GM12801 (cell line): ENCODE results near the gene VCPKMT.

Experiments
- TF ChIP-seq, protein P1 (sequence below): IDR thresholded peaks from one replicate; pipeline ENCODE4 v1.5.1; 2011; ENCODE audit warnings: control low read depth; ENCODE audit not compliant: insufficient read length; ENCODE audit errors: extremely low read depth

The VCPKMT gene

DNA sequence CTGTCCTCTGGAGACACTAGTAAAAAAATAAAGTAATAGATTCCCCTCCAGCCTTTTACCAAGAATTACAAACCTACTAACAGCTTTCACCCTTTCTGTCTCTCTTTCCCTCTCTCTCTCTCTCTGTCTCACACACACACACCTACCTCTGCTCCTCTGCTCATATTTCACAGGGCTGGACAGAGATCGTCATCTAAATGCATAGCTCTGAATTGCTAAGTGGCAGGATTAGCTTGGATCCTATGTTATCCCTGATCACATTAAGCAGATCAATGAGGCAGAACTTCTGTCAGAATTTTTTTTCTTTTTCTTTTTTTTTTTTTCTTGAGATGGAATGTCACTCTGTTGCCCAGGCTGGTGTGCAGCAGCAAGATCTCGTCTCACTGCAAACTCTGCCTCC lies 22.9 kb downstream of the VCPKMT start:
- TF ChIP-seq, protein P1, sequence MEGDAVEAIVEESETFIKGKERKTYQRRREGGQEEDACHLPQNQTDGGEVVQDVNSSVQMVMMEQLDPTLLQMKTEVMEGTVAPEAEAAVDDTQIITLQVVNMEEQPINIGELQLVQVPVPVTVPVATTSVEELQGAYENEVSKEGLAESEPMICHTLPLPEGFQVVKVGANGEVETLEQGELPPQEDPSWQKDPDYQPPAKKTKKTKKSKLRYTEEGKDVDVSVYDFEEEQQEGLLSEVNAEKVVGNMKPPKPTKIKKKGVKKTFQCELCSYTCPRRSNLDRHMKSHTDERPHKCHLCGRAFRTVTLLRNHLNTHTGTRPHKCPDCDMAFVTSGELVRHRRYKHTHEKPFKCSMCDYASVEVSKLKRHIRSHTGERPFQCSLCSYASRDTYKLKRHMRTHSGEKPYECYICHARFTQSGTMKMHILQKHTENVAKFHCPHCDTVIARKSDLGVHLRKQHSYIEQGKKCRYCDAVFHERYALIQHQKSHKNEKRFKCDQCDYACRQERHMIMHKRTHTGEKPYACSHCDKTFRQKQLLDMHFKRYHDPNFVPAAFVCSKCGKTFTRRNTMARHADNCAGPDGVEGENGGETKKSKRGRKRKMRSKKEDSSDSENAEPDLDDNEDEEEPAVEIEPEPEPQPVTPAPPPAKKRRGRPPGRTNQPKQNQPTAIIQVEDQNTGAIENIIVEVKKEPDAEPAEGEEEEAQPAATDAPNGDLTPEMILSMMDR: no peak

DNA sequence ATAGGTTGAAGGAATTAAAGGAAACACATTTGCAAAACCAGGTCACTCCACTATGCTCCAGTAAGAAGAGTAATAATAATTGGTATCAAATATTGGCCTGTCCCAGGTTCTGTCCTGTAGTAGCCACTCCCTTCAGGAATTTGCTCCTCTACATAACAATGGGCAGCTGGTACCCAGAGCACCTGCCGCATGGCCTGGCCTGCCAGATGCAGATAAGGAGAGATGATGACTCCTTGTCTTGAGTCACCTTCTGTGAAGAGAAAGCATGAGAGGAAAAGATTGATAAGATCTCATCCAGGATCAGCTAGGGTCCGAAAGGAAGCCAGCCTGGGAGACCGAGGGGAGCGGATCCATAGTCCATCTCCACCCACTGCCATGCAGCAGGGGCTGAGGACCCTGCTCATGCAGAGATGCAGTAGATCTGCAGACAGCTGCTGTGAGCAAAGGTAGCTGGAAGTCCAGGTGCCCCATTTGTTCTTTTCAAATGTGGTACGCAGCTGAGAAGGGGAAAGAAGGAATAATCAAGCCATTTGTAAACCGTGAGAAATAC lies 24.3 kb downstream of the VCPKMT start:
- TF ChIP-seq, protein P1: no peak

- TF ChIP-seq, protein P1: no peak
Observed at GRCh38 chr14:50091240-50091913, 25.0 kb downstream of the VCPKMT start.

DNA sequence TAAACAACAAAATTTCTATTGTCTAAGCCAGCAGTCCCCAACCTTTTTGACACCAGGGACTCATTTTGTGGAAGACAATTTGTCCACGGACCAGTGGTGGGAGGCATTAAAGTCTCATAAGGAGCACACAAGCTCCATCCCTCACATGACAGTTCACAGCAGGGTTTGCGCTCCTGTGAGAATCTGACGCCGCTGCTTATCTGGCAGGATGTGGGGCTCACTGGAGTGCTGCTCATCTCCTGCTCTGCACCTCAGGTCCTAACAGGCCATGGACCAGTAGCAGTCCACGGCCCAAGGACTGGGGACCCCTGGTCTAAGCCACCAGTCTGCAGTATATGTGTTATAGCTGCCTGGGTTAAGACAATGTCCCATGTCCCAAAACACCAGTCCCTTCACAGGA lies 27.2 kb downstream of the VCPKMT start:
- TF ChIP-seq, protein P1: no peak

DNA sequence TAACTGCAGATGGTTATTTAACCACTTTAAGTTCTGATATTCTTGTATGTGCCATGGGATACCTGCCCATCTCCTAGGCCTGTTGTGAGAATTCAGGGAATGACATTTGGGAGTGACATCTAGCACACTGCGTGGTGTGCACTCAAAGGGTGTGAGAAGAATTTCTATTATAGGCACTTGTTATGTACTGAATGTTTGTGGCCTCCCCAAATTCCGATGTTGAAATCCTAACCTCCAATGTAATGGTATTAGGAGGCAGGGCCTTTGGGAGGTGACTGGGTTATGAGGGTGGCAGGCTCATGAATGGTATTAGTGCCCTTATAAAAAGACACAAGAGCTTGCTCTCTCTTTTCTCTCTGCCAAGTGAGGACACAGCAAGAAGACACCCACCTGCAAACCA lies 27.6 kb downstream of the VCPKMT start:
- TF ChIP-seq, protein P1: no peak

DNA sequence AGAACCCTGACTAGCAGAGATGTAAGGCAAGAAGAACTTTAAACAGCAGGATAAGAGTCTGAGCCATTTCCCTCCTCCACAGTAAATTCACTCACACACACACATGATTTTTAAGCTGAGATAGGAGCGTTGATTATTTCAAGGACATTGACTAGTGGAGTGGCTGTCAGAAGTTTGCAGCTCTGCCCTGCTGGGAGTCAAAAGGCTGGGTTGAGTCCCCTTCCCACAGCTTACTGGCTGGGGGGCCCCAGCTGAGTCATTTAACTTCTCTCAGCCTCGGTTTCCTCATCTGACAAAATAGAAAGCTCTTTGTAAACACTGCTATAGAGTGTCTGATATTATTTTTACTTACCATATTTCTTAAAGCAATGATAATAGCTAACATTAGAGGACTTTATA lies 28.3 kb downstream of the VCPKMT start:
- TF ChIP-seq, protein P1: no peak

GRCh38 chr14:50087341-50088116 lies 28.8 kb downstream of the VCPKMT start:
- TF ChIP-seq, protein P1: no peak
